ENCODE measurements around the gene TMEM141. TPM values are rescaled to one million over a fixed set of nuclear protein-coding genes. Genes with fewer than 3 reads are reported as not detected.

Gene TMEM141
- total and polyA plus RNA-seq, 10 of the 15 experiments (the other 5 are each of a cell fraction or from before 2014, with no cell fraction given), result 7.8 to 48.6 (median 34.4) TPM

- Histone ChIP-seq H3K4me1 (ENCODE audit: control insufficient read depth, insufficient read depth, low read length) (peaks cover 26% of the 10 kb centered on the region), H3K4me3 (no peak within 1 kb of the TSS; the same call in 1 of the 2 replicates), H3K9ac (ENCODE audit: control insufficient read depth, insufficient read depth, low read length) (no peak within 1 kb of the TSS), H3K36me3 (ENCODE audit: control insufficient read depth in 2 of 2, insufficient read depth in 2 of 2, low read length in 1 of 2) (no peaks in the 10 kb centered on the region), H3K9me3 (replicated peaks; ENCODE audit: control insufficient read depth, insufficient read depth, low read length) (no peaks in the 10 kb centered on the region), H3K27ac (ENCODE audit: control insufficient read depth, insufficient read depth) (peak within 1 kb of the TSS; percentile 79), H2AFZ (ENCODE audit: control insufficient read depth, low read depth, low read length) (no peak within 1 kb of the TSS), H3K27me3 (replicated peaks in 1 of 2; ENCODE audit: control insufficient read depth in 2 of 2, insufficient read depth in 2 of 2, low read length in 1 of 2) (no peaks in the 10 kb centered on the region; a peak in 1 of 4 replicates), H3K4me2 (ENCODE audit: control insufficient read depth, insufficient read depth) (peak within 1 kb of the TSS; percentile 81), H3K79me2 (ENCODE audit: control insufficient read depth, insufficient read depth, low read length) (no peaks in the 10 kb centered on the region), H4K20me1 (ENCODE audit: control insufficient read depth, insufficient read depth) (no peaks in the 10 kb centered on the region)
- intact Hi-C loops (cut with micrococcal nuclease; ENCODE audit: unreplicated experiment), result no loop called here
- ChIA-PET SMC1A (ENCODE audit: uncharacterized antibody, unreplicated experiment) (interaction anchor here (3.1 kb wide), 1 partner anchor 22 kb away, joined by 23 read pairs; no protein-coding TSS in a partner anchor), CTCF (no interaction called here), POLR2A (no interaction called here), RAD21 (ENCODE audit: unreplicated experiment) (interaction anchor here (1.4 kb wide), 1 partner anchor 19 kb away, joined by 3 read pairs; no protein-coding TSS in a partner anchor)
- ATAC-seq (no peak), DNase-seq (ENCODE audit: low read depth, low spot score) (no peak), FAIRE-seq (no peak)
- WGBS (ENCODE audit: insufficient coverage, insufficient replicate concordance, low lambda C conversion rate, missing lambda C conversion rate), result 63% methylated on average over 14 of the region's 14 CpGs
- in situ Hi-C loops (cut with MboI), result no loop called here
- no TSS peak for BruUV-seq (replicated peaks)
- TF ChIP-seq POU2F2 (IDR thresholded peaks at IDR 0.05; ENCODE audit: borderline replicate concordance, low read depth, low read length), result no peak
- TF ChIP-seq ZNF384 (IDR thresholded peaks at IDR 0.05; ENCODE audit: borderline replicate concordance, low read depth, low read length), result no peak
- no peak for TF ChIP-seq HDGF (IDR thresholded peaks at IDR 0.05)
- no peak for TF ChIP-seq NFIC (IDR thresholded peaks at IDR 0.05; ENCODE audit: low read depth, low read length)
- TF ChIP-seq NFYA (IDR thresholded peaks at IDR 0.05; ENCODE audit: borderline replicate concordance, low read depth, low read length), result no peak
- TF ChIP-seq ZNF207 (IDR thresholded peaks at IDR 0.05; ENCODE audit: borderline replicate concordance), result no peak
- TF ChIP-seq MEF2A (IDR thresholded peaks at IDR 0.05; ENCODE audit: insufficient read depth, low read depth, low read length), result no peak
- TF ChIP-seq ESRRA (IDR thresholded peaks at IDR 0.05; ENCODE audit: low read length), result no peak
- no peak for TF ChIP-seq KDM1A (IDR thresholded peaks at IDR 0.05; ENCODE audit: borderline replicate concordance)
- no peak for TF ChIP-seq RBBP5 (conservative IDR thresholded peaks at IDR 0.05)
- TF ChIP-seq, protein P1, sequence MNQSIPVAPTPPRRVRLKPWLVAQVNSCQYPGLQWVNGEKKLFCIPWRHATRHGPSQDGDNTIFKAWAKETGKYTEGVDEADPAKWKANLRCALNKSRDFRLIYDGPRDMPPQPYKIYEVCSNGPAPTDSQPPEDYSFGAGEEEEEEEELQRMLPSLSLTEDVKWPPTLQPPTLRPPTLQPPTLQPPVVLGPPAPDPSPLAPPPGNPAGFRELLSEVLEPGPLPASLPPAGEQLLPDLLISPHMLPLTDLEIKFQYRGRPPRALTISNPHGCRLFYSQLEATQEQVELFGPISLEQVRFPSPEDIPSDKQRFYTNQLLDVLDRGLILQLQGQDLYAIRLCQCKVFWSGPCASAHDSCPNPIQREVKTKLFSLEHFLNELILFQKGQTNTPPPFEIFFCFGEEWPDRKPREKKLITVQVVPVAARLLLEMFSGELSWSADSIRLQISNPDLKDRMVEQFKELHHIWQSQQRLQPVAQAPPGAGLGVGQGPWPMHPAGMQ (IDR thresholded peaks at IDR 0.05; ENCODE audit: borderline replicate concordance), result no peak
- no peak for TF ChIP-seq SRF (IDR thresholded peaks at IDR 0.05; ENCODE audit: low read depth in 2 of 2, low read length in 2 of 2)
- TF ChIP-seq MTA2 (IDR thresholded peaks at IDR 0.05; ENCODE audit: low read depth), result no peak
Measured at GRCh38 chr9:136764301-136764891, 26.7 kb upstream of the TMEM141 start, which contains the start of gene LCN15. Gene LCN15 (minus strand): TSS chr9:136764518. CDS start chr9:136764488, 30 bp downstream.
